Esophagus muscularis mucosa (tissue), 3 donors: ENCODE measurements around the gene MEF2C.

Source experiments
- POLR2AphosphoS5 ChIP-seq, 2 donors: sonication (generic); formaldehyde crosslinking; IDR thresholded peaks; one replicate each; pipeline ENCODE4 v1.6.1; 2017; ENCODE audit warnings: antibody characterized with exemption in 2 of 2
- TF ChIP-seq, protein P1 (sequence below), 3 experiments: fragments of 200-600 bp in 2 of 3; fragments of 450-650 bp in 1 of 3; sonication (generic) in 2 of 3; IDR thresholded peaks; one replicate each; pipeline ENCODE4 v1.5.1; 2017 to 2019; ENCODE audit warnings: antibody characterized with exemption in 3 of 3, mild to moderate bottlenecking in 2 of 3, moderate library complexity in 1 of 3

GRCh38 chr5:88867638-88868037 is 15.3 kb downstream of the MEF2C start:
- TF ChIP-seq, protein P1, sequence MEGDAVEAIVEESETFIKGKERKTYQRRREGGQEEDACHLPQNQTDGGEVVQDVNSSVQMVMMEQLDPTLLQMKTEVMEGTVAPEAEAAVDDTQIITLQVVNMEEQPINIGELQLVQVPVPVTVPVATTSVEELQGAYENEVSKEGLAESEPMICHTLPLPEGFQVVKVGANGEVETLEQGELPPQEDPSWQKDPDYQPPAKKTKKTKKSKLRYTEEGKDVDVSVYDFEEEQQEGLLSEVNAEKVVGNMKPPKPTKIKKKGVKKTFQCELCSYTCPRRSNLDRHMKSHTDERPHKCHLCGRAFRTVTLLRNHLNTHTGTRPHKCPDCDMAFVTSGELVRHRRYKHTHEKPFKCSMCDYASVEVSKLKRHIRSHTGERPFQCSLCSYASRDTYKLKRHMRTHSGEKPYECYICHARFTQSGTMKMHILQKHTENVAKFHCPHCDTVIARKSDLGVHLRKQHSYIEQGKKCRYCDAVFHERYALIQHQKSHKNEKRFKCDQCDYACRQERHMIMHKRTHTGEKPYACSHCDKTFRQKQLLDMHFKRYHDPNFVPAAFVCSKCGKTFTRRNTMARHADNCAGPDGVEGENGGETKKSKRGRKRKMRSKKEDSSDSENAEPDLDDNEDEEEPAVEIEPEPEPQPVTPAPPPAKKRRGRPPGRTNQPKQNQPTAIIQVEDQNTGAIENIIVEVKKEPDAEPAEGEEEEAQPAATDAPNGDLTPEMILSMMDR (IDR thresholded peaks at IDR 0.05), result no peak
- TF ChIP-seq POLR2AphosphoS5 (IDR thresholded peaks at IDR 0.05), result no peak
